GM20000 (cell line): ENCODE results near the gene POLD3.
A peak's percentile ranks its signal among the peaks of the same experiment; 100 is the strongest.

ENCODE experiments used
- DNase-seq: peaks from one replicate; pipeline ENCODE4 v3.0.0; 2012; ENCODE audit warnings: low spot score
- TF ChIP-seq, protein P1 (sequence below): IDR thresholded peaks from 2 replicates; pipeline ENCODE4 v1.5.1; 2012; ENCODE audit warnings: mild to moderate bottlenecking, control low read depth; ENCODE audit errors: extremely low read depth, missing control alignments

Gene POLD3

DNA sequence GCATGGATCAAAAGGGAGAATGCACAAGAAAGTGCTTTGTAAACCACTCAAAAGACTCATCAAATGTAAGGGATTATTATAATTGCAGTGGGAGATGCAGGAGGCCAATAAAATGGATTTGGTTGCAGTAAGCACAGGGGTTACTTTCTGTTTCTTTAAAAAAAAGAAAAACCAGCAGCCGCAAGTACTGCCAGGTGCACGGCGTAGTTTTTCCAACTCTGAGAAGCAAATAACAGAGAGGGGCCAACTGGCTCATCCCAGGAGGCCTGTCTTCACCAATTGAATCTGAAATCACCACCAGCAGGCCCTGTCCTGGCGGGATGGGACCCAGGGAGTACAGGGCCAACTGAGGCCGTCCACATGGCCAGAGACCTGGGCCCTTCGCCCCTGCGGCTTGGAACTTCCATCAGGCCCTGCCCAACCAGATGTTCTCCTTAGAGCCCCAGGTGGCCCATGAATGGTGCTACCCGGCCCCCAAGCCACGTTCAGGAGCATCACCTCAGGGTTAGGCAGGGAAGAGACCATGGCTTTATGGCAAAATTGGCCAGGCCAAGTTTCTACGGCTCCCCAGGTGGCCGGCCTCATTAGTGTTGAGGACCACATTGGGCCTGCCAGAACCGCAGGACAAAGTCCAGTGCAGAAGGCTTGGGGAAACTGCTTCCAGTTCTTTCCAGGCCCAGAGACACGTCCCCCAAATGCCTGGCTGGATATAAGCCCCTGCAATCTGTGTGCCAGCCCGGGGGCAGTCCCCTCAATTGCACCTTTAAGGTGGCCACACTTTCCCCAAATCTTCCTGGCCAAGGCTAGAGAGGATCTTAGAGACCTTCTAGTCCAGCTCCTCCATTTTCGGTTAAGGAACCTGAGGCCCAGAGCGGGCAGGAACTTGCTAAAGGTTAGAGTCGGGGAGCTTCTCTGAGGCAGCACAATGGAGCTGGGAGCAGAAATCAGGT lies 77.1 kb downstream of the POLD3 start:
- no peak for DNase-seq
- TF ChIP-seq, protein P1, sequence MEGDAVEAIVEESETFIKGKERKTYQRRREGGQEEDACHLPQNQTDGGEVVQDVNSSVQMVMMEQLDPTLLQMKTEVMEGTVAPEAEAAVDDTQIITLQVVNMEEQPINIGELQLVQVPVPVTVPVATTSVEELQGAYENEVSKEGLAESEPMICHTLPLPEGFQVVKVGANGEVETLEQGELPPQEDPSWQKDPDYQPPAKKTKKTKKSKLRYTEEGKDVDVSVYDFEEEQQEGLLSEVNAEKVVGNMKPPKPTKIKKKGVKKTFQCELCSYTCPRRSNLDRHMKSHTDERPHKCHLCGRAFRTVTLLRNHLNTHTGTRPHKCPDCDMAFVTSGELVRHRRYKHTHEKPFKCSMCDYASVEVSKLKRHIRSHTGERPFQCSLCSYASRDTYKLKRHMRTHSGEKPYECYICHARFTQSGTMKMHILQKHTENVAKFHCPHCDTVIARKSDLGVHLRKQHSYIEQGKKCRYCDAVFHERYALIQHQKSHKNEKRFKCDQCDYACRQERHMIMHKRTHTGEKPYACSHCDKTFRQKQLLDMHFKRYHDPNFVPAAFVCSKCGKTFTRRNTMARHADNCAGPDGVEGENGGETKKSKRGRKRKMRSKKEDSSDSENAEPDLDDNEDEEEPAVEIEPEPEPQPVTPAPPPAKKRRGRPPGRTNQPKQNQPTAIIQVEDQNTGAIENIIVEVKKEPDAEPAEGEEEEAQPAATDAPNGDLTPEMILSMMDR = no peak

DNA sequence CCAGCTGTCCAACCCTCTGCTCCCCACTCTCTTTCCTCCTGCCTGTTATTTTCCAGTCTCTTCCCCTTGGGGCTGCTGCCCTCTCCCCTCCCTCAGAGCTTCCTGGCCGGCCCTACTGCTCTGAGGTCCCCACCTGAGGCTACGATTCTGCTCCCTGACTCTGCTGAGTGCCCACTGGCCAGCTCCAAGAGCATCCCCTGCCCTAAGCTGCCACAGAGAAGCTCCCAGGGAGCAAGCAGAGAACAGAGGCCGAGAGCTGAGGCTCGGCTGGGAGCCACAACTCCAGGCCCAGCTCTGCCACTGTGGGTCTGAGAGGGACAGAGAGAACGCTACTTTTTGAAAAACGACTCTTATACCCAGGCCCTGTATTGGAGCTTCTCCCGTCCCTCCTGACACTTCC lies 77.8 kb downstream of the POLD3 start:
- DNase-seq = no peak
- TF ChIP-seq, protein P1 = no peak

DNA sequence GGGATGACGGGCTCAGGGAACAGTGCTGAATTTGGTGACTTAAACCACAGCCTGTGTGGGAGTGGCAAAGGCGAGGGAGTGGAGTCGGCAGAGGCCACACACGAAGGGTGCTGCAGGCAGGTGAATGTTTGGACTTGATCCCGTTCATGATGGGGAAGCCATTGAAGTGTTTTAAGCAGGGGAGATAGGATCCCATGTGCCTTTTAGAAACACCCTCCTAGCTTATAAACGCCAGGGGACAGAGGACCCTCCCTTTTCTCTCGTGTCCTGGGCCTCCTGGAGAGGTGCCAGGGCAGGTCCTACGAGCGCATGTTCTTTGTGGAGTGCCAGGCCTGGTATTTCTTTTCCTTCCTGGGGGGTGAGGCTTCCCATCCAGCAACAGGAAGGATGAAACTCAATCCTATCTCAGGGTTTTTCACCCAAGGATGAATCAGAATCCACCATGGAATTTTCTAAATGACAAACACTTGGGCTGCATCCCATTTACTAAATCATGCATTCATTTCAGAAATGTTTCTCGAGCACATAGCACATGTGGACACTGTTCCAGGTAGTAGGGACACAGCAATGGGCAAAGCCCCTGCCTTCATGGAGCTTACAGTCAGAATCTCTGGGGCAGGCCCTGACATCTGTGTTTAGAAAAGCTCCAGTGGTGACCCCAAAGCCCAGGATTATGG lies 79.3 kb downstream of the POLD3 start:
- TF ChIP-seq, protein P1 = no peak
- no peak for DNase-seq

- DNase-seq = no peak
- TF ChIP-seq, protein P1 = no peak
Observed at GRCh38 chr11:74672332-74672955, 80.1 kb downstream of the POLD3 start.

DNA sequence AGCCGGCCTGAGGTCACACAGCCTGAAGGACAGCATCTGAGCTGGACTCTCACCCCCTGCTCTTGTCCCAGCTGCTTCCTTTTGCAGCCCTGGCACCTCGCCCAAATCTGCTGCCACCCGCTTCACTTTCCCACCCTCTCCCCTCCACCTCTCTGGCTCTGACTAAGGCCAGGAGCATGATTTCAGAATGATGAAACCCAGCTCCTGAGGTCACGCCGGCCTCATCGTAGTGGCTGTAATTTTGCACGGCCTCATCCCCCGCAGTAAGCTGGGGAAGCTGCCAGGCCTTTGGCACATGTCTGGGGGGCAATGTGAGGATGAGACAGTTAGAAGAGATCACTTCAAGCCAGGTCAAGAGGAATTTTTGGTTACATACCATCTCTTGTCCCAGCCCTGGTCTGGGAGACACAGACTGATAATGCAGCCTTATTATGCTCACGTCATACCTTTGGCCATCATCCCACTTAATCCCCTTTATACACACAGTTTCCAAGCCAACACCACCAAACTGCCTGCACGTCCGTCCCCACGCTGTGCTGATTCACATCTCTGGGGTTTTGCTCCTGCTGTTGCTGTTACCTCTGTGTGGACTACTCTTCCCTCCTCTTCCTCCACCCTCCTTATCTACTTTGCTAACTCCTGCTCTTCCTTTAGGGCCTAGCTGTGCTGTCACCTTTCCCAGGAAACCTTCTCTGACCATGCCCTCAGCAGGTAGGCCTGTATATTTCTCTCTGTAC lies 80.7 kb downstream of the POLD3 start:
- peak; percentile 3 for DNase-seq
- TF ChIP-seq, protein P1 = no peak

- TF ChIP-seq, protein P1 = no peak
- DNase-seq = no peak
Observed at GRCh38 chr11:74673693-74674360, 81.4 kb downstream of the POLD3 start.
